HG03460 (cell line): ENCODE results near the gene RAB21.
"Not testable (repeated sequence)": the region's sequence is repeated elsewhere in the genome, so short reads cannot be mapped to it uniquely, and the experiment has no call there.

Experiments used
- ATAC-seq: cut with Tn5 transposase; IDR thresholded peaks from one replicate; pipeline ENCODE4 v1.9.1; 2021; ENCODE audit not compliant: unreplicated experiment

The RAB21 gene

DNA sequence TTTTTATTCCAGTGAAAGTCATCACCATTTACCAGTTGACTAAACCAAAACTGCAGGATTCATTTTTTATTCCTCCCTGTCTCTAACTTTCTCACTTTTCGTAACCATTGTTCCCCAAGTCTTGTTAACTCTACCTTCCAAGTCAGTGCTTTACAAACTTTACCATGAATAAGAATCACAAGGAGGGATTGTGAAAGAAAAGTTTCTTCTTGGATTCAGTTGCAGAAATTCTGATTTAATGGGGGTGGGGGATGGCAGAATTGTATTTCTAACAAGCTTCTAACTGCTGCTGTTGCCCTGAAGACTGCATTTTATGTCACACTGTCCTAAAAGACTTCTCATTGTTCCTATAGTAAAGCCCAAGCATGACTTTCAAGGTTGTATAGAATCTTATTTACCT, 5.0 kb upstream of the RAB21 start:
- ATAC-seq, result no peak

DNA sequence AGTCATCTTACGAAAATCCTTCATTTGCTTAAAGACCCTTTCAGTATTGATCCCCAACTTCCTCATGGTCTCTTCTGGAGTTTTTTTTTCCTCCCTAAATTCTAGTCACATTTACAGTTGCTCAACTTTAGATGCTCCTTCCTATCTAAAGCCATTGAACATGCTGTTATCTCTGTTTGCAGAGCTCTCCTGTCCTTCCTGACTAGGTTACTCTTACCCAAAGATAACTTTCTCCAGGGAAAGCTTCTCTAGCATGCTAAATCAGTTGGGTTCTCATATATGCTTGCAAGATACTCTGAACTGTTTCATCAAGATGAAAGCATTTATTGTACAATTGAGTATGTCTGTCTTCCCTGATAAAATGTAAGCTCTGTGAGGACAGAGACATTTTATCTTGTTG, 1.8 kb upstream of the RAB21 start:
- ATAC-seq, result no peak

DNA sequence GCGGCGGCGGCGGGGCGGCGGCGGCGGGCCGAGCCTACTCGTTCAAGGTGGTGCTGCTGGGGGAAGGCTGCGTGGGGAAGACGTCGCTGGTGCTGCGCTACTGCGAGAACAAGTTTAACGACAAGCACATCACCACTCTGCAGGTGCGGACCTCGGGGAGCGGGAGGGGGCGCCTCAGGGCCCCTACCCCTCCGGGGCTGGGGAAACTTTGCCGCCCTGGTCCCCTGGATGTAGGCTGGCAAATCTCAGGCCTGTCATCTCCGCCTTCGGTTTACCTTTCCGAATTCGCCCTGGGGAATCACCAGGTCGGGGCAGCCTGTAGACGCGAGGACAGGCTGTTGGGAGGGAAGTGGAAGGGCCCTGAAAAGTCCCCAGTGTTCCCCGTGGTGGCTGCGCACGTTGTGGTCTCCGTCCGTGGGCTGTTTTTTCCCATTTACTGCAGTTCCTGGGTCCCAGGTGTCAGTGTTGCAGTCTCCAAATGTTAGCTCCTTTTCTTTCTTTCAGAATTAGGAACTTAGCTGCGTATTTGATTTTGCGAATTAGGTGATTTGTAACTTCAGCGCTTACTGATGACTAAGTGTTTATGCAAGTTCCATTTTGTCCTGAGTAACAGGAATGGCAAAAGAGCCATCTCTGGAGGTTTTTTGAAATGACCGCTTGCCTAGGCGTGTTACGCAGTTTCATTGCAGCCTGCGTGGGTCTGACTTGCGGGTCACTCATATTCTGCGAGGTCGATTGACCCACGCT, 656 bp downstream of the RAB21 start:
- peak; percentile 56 for ATAC-seq

DNA sequence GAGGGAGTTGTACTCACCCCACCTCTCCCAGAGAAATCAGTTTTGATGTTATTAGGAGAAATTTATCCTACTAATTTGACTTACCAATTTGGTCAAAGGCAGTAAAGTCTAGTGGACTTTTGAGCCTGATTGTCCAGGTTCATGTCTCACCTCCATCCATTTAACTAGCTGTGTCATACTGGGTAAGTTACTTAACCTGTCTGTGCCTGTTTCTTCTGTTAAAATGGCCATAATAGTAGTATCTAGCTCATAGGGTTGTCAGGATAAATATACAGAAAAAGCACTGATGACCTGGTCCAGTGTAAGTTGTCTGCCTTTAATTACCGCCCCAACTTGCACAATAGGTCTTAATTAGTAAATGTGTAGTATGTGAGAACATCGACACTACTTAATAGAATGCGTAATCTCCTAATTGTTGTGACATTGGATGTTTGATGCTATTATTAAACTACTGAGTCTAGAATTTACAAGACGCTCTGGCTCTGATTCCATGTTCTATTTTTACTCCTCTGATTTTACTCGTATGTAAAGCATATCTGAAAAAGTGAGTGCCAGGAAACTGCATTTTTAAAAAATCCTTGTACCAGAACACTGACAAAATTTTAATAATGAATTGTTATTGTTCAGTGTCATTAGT, 1.5 kb downstream of the RAB21 start:
- no peak for ATAC-seq

DNA sequence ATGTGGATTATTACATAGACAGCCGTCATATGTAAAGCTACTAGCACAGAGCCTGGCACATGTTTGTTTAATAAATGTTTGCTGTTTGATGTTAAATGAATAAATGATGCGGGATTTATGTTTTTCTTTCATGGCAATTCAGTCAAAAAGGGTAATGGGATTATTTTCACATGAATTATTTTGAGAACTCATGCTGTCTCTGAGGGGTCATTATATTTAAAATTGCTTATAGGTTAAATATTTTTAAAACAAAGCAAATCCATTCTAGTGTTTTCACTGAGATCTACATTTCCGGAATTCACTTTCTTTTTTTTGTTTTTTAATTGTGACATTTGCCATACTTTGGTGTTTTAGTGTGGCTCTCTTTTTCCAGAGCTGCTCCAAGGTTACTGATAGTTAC, 5.3 kb downstream of the RAB21 start:
- no peak for ATAC-seq

DNA sequence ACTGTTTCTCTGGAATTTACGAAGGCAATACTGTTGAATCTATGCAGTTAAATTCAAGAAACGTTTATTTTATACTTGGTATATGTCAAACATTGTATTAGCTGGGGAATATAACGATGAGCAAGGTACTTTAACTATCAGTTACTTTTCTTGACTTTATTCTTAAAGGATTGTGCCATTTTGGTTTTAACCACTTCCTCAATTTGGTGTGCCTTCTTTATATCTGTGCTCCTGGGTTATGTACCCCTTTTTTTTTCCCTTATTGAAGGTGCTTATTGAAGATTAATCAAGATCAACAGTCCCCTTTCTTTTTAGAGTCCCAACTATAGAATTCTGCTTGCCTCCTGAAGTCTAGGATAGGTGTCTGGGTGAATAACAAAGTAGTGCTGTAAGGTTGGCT, 5.8 kb downstream of the RAB21 start:
- ATAC-seq, result no peak

DNA sequence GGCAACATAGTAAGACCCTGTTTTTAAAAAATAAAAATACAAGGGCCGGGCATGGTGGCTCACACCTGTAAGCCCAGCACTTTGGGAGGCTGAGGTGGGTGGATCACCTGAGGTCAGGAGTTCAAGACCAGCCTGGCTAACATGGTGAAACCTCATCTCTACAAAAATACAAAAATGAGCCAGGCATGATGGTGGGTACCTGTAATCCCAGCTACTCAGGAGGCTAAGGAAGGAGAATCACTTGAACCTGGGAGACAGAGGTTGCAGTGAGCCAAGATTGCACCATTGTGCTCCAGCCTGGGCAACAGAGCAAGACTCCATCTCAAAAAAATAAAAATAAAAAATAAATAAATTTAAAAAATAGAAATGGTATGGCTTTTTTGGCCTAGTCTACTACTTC, 6.7 kb downstream of the RAB21 start:
- not testable (repeated sequence) for ATAC-seq

DNA sequence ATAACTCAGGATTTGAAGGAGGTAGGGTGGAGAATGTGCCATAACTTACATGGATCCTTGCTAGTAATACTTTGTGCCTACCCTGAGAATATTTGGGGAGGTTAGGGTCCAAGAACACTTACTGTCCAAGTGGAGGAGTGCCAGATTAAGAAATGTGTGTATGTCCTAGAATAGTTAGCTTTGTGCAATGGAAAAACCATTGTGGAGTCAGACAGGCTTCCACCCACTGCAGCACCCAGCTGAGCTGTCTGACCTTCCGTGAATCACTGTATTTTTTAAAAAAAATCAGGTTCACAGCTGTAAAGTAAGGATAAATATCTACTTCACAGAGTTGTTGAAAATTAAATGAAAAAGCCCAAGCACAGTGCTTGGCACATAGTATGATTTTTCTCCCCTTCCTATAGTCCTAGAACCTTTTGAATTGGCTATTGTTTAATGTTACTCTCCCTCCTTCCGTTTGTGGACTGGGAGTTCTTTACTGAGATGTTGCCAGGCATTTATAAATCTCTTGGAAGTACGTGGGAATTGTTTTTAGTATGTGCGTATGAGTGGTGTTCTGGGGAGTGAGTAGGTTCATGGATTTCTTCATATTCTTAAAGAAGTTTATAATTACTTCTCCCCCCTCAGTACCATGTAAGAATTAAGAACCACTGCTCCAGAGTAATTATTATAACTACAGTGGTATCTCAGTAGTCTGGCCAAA, 9.2 kb downstream of the RAB21 start:
- ATAC-seq, result no peak

DNA sequence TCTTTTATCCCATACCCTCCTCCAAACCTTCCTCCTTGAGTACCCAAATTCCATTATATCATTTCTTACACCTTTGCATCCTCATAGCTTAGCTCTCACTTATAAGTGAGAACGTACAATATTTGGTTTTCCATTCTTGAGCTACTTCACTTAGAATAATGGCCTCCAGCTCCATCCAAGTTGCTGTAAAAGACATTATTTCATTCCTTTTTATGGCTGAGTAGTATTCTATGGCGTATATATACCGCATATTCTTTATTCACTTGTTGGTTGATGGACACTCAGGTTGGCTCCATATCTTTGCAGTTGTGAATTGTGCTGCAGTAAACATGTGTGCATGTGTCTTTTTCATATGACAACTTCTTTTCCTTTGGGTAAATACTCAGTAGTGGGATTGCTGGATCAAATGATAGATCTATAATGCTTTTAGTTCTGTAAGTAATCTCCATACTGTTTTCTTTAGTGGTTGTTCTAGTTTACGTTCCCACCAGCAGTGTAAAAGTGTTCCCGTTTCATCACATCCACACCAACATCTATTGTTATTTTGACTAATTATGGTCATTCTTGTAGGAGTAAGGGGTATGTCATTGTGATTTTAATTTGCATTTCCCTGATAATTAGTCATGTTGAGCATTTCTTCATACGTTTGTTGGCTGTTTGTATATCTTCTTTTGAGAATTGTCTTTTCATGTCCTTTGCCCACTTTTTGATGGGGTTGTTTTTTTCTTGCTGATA, 10.1 kb downstream of the RAB21 start:
- ATAC-seq, result no peak

DNA sequence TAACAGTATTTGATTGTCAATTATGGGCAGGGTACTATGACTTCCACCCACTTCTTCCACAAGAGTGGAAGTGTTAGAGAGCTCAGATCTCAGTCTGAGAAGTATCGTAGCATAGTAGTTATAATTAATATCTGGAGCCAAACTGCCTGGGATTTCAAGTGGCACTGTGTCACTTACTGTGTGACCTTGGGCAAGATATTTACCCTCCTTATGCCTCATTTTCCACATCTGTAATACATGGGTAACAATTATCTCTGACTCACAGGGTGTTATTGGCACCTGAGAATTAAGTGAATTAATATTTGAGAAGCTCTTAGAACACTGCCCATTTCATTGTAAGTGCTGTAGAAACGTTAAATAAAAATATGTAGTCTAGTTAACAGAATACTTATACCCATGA, 11.5 kb downstream of the RAB21 start:
- no peak for ATAC-seq

DNA sequence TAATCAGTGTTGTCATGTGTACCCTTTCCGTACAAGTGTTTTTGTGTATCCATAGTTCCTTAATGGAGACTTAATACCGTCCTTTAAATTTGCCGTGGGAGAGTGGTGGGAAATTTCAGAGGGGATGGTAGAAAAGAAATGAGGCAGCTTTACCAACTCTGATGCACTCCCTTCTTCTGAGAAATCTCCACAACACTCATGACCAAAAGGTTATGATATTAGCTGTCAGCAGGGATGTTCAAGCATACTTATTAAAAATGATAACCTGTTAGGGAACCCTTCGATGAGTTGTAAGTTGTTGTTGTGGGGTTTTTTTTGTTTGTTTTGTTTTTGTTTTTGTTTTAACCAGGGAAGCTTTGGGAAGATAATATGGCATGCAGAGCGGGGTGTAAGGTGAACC, 12.5 kb downstream of the RAB21 start:
- no peak for ATAC-seq

DNA sequence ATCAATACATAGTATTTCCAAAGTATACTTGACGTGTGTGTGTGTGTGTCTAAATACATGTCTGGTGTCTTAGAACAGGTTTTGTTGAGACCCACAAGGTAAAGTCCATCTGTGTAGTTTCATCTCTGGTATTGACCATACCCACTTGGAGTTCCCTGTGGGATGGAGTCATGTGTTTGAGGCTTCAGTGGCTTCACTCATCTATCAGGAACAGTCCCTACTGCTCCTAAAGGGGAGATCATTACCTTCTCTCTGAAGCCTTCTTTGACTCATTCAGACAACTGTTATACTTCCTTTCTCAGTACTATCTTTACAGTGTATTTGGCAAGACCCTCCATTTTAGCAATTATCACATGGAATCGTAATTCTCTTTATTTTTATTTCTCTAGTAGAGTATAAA, 14.2 kb downstream of the RAB21 start:
- no peak for ATAC-seq

DNA sequence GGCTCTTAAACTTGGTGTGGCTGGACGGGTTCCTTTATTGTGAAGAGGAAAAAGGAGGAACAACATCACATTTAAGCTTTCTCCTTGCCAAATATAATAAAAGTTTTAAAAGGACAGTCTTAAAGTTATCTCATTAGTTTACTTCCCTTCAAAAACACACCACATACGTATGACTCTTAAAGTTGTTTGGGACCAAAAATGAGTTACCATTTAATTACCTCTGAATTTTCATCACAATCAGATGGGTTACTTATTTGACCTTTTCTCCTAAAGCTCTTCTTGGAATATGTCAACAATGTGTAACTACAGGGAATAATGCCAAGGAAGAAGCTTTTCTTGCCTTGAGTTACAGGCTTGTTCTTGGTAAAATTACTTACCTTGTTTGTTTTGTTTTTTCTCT, 16.4 kb downstream of the RAB21 start:
- no peak for ATAC-seq

DNA sequence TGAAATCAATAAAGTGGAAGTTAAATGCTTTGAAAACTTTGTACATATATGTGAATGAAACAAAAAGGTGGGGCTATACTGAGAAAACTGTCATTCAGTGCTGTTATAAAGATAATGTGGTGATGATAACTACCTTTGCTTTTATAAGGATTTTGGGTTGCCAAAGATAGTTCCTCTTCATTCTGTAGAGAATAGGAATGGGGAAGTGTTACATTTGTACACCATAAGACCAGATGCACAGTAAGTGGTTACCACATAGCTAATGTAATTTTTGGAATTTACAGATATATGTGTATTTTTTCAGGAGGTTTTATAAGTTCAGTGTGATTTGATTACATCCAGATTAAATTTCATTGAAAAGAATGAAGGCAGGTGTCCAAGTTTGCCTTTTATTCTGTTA, 18.1 kb downstream of the RAB21 start:
- no peak for ATAC-seq

DNA sequence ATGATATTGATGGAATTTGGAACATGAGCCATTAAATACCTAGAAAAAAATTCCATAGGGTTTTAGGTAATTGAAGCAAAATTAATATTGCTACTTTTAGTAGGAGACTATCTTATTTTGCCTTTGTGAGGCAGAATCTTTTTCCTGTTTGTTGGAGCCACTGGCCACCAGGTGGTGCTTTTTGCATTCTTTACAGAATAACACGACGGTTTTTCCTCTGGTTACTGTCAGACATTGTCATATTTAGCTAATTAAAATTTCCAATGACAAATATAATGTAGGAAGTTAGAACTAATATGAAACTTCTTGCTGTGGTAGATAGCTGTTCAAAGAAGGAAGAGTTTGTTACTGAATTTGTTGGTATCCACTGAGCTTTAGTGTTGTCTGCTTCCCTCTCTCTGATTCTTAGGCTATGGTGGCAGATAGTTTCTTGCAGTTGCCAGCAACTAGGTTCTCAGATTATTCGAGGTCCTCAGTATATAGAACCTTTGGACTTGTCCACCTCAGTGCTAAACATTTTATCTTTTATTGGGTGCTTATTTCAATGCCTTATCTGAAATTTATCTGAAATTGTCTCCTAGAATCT, 25.7 kb downstream of the RAB21 start:
- no peak for ATAC-seq

DNA sequence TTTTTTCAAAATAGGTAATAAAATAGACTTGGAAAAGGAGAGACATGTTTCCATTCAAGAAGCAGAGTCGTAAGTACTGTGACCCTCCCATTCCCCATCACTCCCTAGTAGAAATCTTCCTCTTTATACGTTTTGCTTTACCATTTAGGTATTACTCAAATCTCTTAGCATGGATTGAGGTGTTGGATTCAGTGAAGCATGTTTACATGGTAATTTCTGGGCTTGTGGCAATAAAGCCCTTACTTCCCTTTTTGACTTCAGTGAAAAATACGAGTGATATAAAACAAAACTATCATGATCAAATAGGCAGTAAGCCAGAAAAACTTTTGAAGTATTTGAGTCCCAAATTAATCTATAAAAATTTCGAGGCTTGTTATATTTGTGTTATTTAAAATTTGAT, 27.4 kb downstream of the RAB21 start:
- ATAC-seq, result no peak

DNA sequence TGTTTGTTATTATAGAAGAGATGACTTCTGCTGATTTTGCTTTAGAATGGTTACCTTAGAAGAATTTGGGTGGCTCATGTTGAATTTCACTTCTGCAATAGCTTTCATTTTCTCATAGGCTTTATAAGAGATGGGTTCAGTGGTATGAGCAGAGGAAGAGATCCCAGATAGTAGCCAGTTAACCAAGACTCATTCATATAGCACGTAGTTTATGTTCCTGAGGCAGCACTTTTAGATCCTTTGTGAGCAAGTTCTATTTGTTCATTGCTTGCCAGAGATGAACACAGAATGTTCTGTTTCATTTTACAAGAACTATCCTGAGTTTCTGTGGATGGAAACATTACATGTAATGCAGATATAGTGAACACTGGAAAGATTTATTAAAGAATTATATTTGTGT, 32.2 kb downstream of the RAB21 start:
- ATAC-seq, result no peak

DNA sequence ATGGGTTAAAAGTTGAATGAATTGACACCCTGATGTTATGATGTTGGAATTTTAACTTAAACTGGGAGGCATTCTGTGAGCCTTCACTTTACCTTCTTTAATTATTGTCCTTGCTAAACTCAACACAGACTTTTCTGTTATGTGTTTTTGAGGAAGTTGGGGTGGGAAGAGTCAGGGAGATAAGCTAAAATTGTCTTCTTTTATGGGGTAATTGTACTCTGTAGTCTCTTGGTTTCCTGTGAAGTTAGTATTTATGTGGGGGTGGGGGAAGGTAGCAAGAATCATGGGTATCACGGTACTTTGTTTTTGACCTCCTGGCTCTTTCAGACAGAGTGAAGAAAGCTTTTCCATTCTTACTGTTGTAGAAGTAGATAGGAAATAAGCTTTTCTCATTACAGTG, 32.9 kb downstream of the RAB21 start:
- ATAC-seq, result no peak

DNA sequence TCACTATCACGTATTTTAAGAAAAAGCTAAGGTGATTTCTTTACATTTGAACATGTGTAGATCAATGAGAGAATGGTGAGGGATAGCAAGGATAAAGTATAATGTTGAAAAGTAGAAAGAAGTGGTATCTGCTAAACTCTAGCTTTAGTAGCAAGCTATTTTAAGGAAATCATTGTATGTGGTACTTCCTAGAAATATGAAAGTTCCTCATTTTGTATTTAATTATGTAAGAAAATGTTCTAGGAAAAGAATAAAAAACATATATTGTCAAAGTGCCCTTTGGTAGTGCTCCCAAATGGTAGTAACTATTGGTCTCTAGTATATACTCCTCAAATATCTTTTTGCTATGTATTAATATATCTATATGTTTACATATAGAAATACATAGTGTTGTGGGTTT, 35.7 kb downstream of the RAB21 start:
- ATAC-seq, result no peak

DNA sequence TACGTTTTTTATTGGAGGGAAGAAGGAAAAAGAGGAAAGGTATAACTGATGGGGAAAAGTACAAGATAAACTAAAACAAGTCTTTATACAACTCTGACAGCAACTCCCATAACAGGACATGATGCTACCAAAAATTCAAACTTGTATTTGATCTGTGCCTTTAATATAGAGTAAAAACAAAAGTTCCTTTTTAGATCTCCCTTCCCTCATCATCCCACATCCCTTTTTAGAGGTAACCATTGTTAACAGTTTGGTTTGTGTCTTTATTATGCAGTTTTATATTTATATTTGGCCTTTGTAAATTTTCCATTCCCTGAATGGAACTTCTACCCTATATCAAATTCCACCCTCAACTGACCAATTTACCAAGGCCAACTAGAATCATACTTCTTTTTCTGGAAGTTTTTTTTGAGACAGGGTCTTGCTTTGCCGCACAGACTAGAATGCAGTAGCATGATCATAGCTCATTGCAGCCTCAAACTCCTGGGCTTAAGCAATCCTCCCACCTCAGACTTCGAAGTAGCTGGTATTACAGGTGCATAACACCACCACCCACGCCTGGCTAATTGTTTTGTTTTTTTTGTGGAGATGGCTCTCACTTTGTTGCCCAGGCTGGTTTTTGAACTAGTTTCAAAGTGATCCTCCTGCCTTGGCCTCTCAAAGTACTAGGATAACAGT, 36.9 kb downstream of the RAB21 start:
- ATAC-seq, result no peak

DNA sequence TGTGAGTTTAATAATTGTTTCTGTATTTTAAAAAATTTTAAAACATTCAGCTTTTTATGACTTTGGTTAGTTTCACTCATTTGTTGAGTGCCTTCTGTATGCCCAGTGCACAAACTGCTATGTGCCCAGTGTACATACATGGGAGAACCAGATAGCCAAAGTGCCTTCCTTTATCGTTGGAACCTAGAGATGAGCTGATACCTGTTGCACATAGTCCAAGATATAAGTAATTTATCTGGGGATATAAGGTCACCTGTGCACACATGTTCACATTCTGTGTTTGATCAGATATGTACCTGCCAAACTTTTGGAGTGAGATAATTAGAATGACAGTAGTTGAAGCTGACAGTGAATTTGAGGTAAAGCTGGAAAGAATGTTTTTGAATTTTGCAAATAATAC, 37.9 kb downstream of the RAB21 start:
- no peak for ATAC-seq
